HG03460 (cell line): Measurements from ENCODE around the gene NFIB.

Experiments
- ATAC-seq: cut with Tn5 transposase; IDR thresholded peaks from one replicate; pipeline ENCODE4 v1.9.1; 2021; ENCODE audit not compliant: unreplicated experiment

NFIB gene

DNA sequence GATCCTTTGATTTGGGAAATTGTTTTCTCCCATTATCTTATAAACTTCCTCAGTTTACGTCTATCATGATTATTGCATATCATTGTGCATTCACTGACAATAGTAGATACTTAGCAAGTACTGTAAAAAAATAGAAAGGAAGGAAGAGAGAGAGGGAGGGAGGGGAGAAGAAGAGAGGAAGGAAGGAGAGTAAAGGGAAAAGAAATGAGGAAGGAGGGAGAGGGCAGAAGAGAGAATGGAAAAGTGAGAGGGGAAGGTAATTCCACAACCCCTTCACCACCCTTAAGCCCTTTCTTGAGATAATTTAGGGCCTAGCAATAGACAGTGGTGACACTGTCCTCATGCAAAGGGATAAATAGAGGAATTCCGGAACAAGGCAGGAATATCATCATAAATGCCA, 64.4 kb downstream of the NFIB start:
- ATAC-seq = no peak

- ATAC-seq = no peak
Measured at GRCh38 chr9:14248149-14248548, 65.8 kb downstream of the NFIB start.

- no peak for ATAC-seq
Measured at GRCh38 chr9:14247577-14247976, 66.4 kb downstream of the NFIB start.

DNA sequence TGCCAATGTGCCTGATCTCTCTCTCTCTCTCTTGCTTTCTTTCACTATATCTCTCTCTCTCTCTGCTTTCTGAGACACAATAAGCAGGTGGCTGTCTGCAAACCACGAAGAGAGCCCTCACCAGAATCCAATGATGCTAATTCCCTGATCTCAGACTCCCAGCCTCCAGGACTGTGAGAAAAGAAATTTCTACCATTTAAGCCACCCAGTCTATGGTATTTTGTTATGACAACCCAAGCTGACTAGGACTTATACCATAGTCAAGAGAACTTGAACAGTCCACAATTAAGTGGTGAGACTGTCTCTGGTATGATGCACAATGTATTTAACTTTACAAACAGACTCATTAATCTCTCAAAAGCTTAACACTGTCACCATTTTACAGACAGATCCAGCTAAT, 67.0 kb downstream of the NFIB start:
- no peak for ATAC-seq

GRCh38 chr9:14245901-14246525, 67.9 kb downstream of the NFIB start:
- no peak for ATAC-seq

DNA sequence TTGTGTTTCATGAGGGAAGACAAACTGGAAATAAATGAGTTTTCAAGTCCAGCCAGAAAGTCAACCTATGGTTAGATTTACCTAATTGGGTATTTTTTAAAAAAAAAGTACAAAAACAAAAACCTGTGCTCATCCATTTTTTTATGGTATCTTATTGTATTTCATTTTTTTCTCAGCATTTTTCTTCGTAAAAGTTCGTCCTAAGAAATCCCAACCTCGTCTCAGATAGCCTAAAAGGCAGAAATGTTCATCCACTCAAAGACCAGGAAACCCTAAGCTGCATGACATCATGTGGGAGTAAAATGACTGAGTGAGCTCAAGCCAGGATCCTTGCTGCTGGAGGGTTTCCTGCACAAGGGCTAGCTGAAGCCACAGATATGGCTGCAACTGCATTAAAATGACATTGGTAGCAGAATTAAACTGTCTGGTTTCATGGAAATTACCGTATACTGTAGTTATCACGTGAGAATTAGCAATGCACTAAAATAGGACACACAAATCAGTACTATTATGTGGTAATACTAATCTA, 70.4 kb downstream of the NFIB start:
- ATAC-seq = no peak

GRCh38 chr9:14242150-14242805, 71.7 kb downstream of the NFIB start:
- no peak for ATAC-seq

- ATAC-seq = no peak
Measured at GRCh38 chr9:14240537-14240936, 73.4 kb downstream of the NFIB start.

DNA sequence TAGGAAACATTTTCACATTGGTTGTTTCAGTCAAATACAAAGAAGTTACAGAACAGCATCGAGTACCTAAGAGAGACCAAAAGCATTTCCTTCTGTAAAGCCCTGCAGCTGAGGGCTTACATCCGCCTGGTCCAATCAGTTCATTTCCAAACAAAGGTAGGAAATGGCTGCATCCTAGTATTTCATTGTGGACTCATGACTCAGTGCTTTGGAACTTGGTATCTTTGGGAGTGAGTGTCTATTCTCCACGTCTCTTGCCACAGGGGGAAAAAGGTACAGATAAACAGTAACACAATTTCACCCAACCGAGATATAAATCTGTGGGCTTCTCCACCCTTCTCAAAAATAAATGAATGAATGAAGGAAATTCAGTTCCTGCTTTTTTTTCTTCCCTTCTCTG, 75.4 kb downstream of the NFIB start:
- no peak for ATAC-seq

DNA sequence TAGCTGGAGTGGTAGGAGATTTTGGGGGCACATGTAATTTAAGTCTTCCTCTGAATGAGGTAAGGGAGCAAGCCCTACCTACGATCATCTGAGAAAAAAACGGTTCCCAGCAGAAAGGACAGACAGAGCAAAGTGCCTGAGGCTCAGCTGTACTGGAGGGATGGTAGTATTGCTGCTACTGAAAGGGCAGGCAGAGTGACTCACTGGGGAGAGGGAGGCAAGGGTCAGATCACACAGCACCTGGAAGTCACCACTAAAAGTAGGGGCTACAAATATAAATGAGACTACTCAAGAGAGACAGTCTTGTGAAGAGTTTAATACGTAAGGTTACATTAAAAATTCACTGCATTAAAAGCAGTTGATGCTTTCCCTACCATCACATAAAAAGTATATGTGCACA, 75.9 kb downstream of the NFIB start:
- ATAC-seq = no peak

DNA sequence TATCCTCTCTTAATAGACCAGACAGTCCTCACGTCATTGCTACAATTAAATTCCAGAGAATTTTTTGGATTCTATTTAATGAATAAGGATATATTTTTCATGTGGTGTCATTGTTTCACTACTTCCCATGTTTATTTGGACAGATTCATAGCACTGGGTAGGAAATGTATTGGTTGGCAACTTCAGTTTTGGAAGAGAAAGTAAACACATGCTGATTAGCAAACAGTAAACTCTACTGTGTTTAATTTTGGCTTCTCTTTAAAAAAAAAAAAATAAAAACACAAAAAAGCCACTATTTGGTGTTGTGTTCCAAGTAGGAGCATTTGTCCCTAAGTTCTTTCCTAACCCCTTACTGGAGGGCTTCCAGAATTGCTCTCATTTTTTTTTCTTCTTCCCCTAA, 77.3 kb downstream of the NFIB start:
- ATAC-seq = no peak

GRCh38 chr9:14232111-14232510, 81.8 kb downstream of the NFIB start:
- ATAC-seq = no peak

- ATAC-seq = no peak
Measured at GRCh38 chr9:14231196-14231990, 82.5 kb downstream of the NFIB start.

- ATAC-seq = no peak
Measured at GRCh38 chr9:14228602-14229001, 85.3 kb downstream of the NFIB start.

DNA sequence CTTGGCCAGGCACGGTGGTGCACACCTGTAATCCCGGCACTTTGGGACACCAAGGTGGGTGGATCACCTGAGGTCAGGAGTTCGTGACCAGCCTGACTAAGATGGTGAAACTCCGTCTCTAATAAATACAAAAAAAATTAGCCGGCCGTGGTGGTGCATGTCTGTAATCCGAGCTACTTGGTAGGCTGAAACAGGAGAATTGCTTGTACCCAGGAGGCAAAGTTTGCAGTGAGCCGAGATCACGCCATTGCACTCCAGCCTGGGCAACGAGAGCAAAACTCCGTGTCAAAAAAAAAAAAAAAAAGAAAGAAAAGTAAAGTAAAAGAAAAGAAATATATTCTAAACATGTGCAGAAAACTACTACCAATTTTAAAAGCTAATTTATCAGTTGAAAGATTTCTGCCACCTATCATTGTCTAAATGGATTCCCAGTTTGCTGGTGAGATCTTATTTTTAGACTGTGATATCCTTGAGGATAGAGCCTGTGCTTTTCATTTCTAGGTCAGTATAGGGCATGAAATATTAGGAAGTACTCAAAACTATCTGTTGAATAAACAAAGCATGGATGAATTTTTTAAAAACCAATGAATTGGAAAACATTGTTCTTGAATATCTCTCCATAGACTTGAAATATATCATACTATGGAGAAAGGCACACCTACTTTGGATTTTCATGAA, 86.9 kb downstream of the NFIB start:
- ATAC-seq = no peak

- ATAC-seq = no peak
Measured at GRCh38 chr9:14223081-14223480, 90.9 kb downstream of the NFIB start.

DNA sequence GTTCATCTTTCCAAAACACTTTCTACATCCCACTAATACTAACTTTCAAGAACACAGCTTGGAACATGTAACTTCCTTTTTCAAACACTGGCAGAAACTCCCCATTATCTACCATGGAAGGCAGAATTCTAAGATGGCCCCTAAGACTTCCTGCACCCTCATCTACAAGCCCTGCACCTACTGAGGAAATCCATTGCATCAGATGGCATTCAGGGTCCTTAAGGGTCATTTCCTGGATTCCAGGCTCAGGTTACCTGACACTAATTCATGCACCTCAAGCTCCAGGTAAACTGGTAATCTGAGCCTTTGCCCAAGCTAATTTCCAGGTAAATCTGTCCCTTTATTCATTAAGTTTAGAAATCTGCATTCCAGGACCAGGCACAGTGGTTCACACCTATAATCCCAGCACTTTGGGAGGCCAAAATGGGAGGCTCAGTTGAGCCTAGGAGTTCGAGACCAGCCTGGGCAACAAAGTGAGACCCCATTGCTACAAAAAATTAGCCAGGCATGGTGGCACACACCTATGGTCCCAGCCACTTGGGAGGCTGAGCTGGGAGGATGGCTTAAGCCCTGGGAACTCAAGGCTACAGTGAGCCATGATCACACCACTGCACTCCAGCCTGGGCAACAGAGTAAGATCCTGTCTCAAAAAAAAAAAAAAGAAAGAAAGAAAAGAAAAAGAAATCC, 91.6 kb downstream of the NFIB start:
- no peak for ATAC-seq

GRCh38 chr9:14221558-14221957, 92.4 kb downstream of the NFIB start:
- ATAC-seq = no peak

DNA sequence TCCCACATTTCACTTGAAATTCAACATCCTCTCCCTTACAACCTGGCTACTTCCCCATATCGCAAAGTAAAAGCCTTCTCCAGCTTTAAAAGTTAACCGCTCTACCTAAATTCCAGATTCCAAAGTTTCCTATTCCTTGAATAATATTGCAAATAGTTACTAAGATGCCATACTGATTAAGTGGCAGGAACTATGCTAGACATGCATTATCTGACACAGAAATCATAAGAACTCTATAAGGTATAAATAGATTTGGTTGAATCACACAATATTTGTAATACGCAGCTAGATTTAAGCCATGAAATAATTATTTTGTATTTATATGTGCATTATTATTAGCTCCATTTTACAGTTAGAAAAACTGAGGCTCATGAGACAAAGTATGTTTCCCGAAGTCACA, 92.8 kb downstream of the NFIB start:
- no peak for ATAC-seq

- ATAC-seq = no peak
Measured at GRCh38 chr9:14220256-14220655, 93.7 kb downstream of the NFIB start.

- no peak for ATAC-seq
Measured at GRCh38 chr9:14219850-14220249, 94.1 kb downstream of the NFIB start.
